Stimulated activated CD4-positive, alpha-beta T cell treated with anti-CD3 and anti-CD28 coated beads, Interleukin-12 subunit alpha, Interleukin-12 subunit beta, amount 100 ng/mL, for 48 hours (primary cell): ENCODE data around the gene GALNT18.

ENCODE experiments used
- DNase-seq, 3 donors: peaks; one replicate each; pipeline ENCODE4 v3.0.0-alpha.2; 2020; ENCODE audit warnings: low read depth in 2 of 3, low spot score in 1 of 3

Gene GALNT18

GRCh38 chr11:11284481-11284880, 337.3 kb downstream of the GALNT18 start:
- DNase-seq: no peak

DNA sequence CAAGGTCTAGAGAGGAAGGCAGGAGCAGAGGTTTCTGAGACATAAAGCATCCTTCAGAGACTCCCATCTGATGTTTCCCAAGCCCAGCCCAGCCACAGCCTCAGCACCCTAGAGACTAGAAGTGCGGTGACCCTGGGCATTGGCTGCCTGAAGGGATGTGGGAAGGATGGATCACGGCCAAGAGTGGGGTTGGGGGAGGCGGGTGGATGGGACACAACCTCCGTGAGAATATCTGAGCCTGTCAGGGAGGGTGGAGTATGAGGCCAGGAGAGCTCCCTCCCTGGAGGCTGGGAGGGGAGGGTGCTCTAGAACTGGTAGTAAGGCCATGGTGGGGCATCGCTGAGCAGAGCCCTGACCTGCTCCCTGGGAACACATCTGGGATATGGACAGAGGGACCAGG, 340.2 kb downstream of the GALNT18 start:
- no peak for DNase-seq

DNA sequence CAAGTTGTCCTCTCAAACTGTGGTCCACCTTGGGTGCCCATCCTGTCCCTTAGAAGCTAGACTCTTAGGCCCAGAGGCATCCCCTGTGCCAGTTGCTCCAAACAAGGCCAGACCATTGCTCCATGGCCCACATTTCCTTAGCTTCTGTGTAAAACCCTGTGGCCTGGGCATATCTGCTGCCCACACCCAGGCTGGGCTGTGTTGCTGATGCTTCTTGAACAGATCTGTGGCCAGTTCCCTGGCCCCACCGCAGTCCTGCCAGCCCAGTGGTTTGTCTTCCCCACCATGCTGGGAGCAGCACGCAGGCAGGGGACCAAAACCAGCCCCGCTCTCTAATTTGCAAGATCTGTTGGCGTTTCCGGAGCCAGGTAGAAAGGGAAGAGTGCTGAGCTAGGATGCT, 341.0 kb downstream of the GALNT18 start:
- DNase-seq: no peak

GRCh38 chr11:11279956-11280689, 341.7 kb downstream of the GALNT18 start:
- DNase-seq: no peak

DNA sequence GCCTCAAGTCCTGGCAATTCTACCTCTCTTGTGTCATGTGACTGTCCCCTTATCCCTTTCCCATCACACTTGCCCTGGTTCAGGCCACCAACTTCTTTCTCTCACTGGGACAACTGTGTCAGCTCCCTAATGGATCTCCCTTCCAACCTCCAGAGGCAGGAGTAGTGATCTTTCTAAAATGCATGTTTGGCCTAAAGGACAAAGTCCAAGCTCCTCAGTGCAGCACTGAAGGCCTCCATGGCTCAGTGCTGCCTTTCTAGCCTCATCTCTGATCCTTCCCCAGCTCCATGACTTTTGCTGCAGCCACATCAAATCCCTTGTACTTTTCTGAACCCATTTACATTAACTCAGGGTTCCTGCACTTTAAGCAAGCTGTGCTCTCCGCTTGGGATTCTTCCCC, 349.6 kb downstream of the GALNT18 start:
- no peak for DNase-seq

DNA sequence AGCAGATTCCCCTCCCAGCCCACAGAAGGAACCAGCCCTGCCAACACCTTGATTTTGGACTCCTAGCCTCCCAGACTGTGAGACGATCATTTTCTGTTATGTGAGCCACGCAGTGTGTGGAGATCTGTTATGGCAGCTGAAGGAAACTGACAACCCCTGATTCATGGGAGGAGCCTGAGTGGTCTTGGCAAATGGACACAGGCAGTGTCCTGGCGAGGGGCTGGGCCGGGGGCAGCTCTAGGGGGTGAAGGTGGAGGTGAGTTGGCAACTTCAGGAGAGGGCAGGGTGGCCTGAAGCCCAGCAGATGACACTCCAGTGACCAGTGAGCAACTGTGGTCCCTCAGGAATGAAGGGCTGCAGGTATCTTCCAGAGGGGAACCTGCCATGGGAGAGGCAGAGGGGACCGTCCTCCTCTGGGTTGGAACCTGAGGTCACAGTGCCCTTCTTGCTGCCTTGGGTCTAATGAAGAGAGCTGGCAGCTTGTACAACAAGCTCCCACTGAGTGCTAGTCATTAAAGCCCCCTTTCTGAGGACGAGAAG, 351.5 kb downstream of the GALNT18 start:
- no peak for DNase-seq

- no peak for DNase-seq
Observed at GRCh38 chr11:11268706-11269105, 353.1 kb downstream of the GALNT18 start.

GRCh38 chr11:11268119-11268518, 353.7 kb downstream of the GALNT18 start:
- DNase-seq: no peak

DNA sequence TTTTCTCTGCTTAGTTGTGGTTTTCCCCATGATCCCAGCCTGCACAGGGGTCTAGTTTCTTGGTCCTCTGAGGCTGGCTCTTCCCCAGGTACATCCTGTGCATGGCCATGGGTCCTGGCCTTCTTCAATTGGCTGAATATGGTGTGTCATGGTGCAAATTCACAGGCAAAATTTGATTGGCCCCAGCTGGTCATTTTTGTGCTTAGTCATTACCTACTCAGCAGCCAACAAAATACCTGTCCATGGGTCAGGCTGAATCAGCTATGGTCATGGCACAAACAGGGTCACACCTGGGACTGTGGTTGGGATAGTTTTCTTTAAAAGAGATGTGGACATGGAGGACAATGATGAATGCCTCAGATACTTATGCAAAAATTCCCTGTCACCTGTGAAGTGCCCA, 354.5 kb downstream of the GALNT18 start:
- DNase-seq: no peak

GRCh38 chr11:11265994-11266606, 355.7 kb downstream of the GALNT18 start:
- DNase-seq: peak; percentile 24 to 68 (median 53)

- no peak for DNase-seq
Observed at GRCh38 chr11:11265320-11265719, 356.5 kb downstream of the GALNT18 start.

DNA sequence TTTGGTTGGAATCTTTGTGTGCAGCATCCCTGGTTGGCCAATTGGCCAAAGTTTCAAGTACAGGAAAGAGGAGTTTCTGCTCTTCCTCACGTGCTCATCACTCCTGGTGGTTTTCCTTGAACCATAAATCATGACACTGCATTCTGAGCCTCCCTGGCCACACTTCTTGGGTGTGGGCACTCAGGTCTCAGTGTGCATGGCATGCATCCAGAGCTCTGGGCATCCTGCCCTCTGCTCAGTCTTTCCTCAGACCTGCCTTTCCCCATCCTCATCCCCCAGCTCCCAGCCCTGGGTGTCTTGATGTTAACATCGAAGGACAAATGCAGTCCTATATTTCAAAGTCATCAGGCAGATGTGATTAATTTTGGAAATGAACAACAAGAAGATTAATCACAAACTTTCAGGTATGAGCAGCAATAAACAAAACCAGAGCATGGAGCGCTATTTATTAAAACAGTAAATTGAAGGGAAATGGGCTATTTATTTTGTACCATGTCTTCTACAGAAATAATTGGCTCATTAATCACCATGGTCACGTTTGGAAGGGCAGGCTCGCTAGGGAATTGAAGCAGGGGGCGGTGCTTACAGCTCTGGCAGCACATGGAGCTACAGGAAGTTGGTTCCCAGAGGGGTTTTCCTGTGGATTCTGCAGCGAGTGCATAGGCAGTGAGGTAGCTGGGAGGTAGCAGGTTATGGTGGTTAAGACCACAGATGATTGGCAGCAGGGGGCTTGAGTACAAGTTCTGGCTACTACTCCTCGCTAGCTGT, 358.4 kb downstream of the GALNT18 start:
- no peak for DNase-seq

DNA sequence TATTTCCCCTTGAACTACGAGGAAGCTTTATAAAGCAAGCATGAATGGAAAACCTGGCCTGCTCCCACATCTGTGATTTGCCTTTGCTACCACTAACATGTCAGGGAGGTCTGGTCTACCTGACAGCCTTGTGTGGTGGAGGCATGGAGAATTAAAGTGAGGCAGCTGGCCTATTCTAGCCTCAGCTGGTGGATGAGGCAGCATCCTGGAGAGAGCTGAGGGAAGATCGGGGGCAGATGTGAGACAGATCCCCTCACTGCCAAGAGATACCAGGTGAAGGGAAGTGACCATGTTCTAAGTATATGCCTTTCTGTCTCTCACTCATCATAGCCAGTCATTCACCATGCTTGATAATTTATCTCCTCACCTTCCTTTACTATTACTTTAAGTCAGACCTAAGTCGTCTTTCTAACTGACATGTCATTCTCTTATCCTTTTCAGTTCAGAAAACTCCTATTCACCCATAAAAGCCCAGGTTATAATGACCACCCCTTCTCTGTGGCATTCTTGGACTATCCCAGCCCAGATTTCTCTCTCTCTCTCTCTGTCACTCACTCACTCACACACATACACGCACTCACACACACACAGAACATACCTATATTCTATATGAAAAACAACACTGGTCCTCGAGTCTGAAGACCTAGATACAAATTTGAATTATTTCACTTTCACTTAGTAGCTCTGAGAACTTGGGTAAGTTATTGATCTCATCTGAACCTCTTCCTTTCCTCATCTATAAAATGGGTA, 359.5 kb downstream of the GALNT18 start:
- no peak for DNase-seq

- DNase-seq: no peak
Observed at GRCh38 chr11:11261629-11262028, 360.2 kb downstream of the GALNT18 start.

DNA sequence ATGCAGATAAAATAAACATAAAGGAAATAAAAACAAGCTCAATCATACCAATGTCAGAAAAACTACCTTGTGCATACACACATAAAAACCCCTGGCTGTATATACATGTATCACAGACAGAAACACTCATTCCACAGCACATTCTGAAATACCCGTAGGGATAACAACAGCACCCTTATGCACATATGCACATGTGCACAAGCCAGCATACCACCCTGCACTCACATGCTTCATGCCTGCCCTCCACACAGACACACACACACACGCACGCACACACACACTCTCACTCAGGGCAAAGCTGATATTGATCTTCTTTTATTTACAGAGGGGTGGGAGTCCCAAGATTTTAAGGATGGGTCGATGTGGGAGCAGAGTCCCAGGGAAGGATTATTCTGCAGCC, 360.9 kb downstream of the GALNT18 start:
- DNase-seq: no peak

DNA sequence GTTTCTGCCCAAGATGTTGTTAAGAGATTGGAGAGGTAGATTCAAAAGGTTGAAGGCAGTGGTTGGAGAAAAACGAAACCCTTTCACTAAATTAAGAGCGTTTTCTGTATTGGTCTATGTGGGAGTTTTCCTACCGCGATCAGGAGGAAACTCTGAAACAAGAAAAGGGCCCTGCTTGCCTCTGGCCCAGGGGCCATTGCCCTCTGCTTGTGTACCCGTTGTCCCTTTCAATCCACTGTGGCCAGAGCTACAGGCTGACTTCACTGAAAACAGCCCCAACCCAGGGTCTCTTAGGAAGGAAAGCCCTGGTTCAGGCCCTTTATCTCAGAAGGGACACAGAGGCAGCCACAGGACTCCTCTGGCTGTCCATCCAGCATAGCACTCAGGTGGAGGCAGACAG, 367.8 kb downstream of the GALNT18 start:
- DNase-seq: no peak

- DNase-seq: no peak
Observed at GRCh38 chr11:11253497-11253896, 368.3 kb downstream of the GALNT18 start.

- DNase-seq: no peak
Observed at GRCh38 chr11:11252403-11252802, 369.4 kb downstream of the GALNT18 start.

DNA sequence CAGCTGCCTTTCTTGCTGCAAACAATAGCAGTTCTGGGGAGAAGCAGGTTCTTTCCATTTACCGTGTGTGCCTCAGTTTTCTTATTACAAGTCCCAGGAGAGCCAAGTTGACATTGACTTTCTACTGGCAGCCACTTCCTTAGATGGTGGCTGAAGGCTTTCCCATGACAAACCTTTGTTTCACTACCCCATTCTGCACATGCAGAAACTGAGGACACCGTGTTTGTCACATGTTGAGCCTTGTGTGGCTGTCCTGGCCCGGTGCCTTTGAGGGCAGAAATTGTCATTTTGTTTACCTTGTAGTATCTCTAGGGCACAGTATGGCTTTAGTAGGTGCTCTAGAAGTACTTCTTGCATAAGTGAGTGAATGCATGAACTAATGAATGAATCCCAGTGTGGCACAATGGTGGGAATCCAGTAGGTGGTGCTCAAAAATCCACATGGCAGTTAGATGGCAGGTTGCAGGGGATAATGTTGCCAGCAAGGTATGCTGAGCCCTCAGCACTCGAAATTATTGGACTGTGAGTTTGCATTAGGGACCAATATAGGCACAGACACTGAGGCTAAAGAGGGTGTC, 370.3 kb downstream of the GALNT18 start:
- no peak for DNase-seq

- DNase-seq: no peak
Observed at GRCh38 chr11:11250470-11250869, 371.3 kb downstream of the GALNT18 start.

- no peak for DNase-seq
Observed at GRCh38 chr11:11247576-11247975, 374.2 kb downstream of the GALNT18 start.
